Heart left ventricle (tissue), 16 donors: ENCODE data around the gene ZNF804B. TPM values are rescaled to one million over a fixed set of nuclear protein-coding genes. Genes with fewer than 3 reads are reported as not detected.

Source experiments
- ATAC-seq, 4 donors: fragments of 200-7000 bp; cut with Tn5 transposase; one replicate each; pipeline ENCODE4 v1.9.1; 2020 to 2022; ENCODE audit warnings: moderate library complexity in 4 of 4, mild to moderate bottlenecking in 3 of 4, moderate number of reproducible peaks in 1 of 4
- DNase-seq, 5 donors: peaks; one replicate each; pipeline ENCODE4 v3.0.0-alpha.2; 2020
- H3K27ac ChIP-seq, 12 donors: fragments of 200-600 bp; sonication (generic) in 4 of 12; one replicate each; pipeline versions ENCODE4 v1.5.0 to v1.8.0; 2016 to 2022; ENCODE audit warnings: mild to moderate bottlenecking in 2 of 12
- H3K27me3 ChIP-seq, 9 donors: fragments of 200-600 bp; sonication (generic) in 2 of 9; one replicate each; pipeline versions ENCODE4 v1.5.1 to v1.8.0; 2016 to 2022; ENCODE audit warnings: mild to moderate bottlenecking in 3 of 9
- H3K36me3 ChIP-seq, 9 donors: fragments of 200-600 bp; sonication (generic) in 2 of 9; one replicate each; pipeline versions ENCODE4 v1.5.0 to v1.8.0; 2018 to 2022; ENCODE audit warnings: mild to moderate bottlenecking in 2 of 9
- H3K4me1 ChIP-seq, 12 donors: fragments of 200-600 bp; sonication (generic) in 4 of 12; one replicate each; pipeline versions ENCODE4 v1.5.0 to v1.8.0; 2016 to 2022; ENCODE audit warnings: mild to moderate bottlenecking in 3 of 12
- H3K4me3 ChIP-seq, 12 donors: fragments of 200-600 bp; sonication (generic) in 4 of 12; one replicate each; pipeline versions ENCODE4 v1.5.0 to v1.8.0; 2017 to 2022; ENCODE audit warnings: mild to moderate bottlenecking in 9 of 12, moderate library complexity in 4 of 12
- H3K9me3 ChIP-seq, 12 donors: fragments of 200-600 bp; sonication (generic) in 4 of 12; one replicate each; pipeline versions ENCODE4 v1.5.0 to v1.8.0; 2016 to 2022; ENCODE audit warnings: mild to moderate bottlenecking in 1 of 12
- POLR2A ChIP-seq, 2 donors: fragments of 450-650 bp; IDR thresholded peaks; one replicate each; pipeline ENCODE4 v1.6.1; 2017; ENCODE audit warnings: antibody characterized with exemption in 2 of 2, mild to moderate bottlenecking in 2 of 2, moderate library complexity in 2 of 2
- WGBS, 4 donors: extraction: QIAGEN DNeasy Blood & Tissue Kit in 2 of 4; methylation state at CpG; one replicate each; pipeline versions ENCODE4 v1.1.5 to v1.1.7; 2013 to 2018; 5-methylcytosine and 5-hydroxymethylcytosine counted together
- intact Hi-C, 10 donors: fragments of 100-400 bp; cut with DNase I; formaldehyde crosslinking; loops; one replicate each; pipeline versions ENCODE4 v1.11.1 to v1.14.2; 2022
- polyA plus RNA-seq, 2 donors: library from polyadenylated mRNA; stranded (reverse); fragments of 200-250 nt; gene quantifications; one replicate each; pipeline ENCODE4 v1.2.3, GENCODE V29; 2013
- total RNA-seq, 9 donors: library from RNA; depleted of rRNA in 2 of 9; stranded (reverse); fragments of >200 nt in 2 of 9; fragmentation: NEBNext Ultra II Directional in 3 of 9; extraction: Animal tissue kit (Norgen Biotek cat#: 25700) in 3 of 9; gene quantifications; one replicate each; pipeline versions ENCODE4 v1.1.0 to v1.2.4, GENCODE V29; 2016 to 2023
- TF ChIP-seq, protein P1 (sequence below), 12 donors: fragments of 200-600 bp; sonication (generic) in 4 of 12; IDR thresholded peaks; one replicate each; pipeline versions ENCODE4 v1.5.0 to v1.8.0; 2018 to 2022; ENCODE audit warnings: antibody characterized with exemption in 12 of 12, mild to moderate bottlenecking in 5 of 12
- donor health status: ischemic (EF 13 %, LVEDD 7.1; RV severe dilation, severe dysfunction).
- donor health status: healthy with polysubstance abuse.
- donor health status: DM: no; HTN: yes; CAD: no.
- donor health status: DM: no; HTN: no; CAD: no.
- donor health status: ischemic (EF 25% LVEDD 6.9; RV normal size, moderate dysfunction).
- donor health status: ischemic (EF 25% LVEDD 5.7; RV mildly dilated, moderate dysfunction).
- donor health status: healthy.
- donor health status: DM: yes; HTN: yes; CAD: no.
- donor health status: ischemic (EF 35%, LVEDD 5.7; RV mildly dilated, moderate dysfunction).
- donor health status: nonischemic (EF 11% LVEDD 7.7; RV severe dilation, severe dysfunction).
- donor health status: DM: yes; HTN: yes; CAD: no.
- donor health status: PGD.
- donor health status: ischemic (EF 29% LVEDD 5.4; RV normal size, mild dysfunction).
- donor health status: nonischemic (EF 23%, LVEDD 6.1; RV moderate dilation, normal function).

Gene ZNF804B
- total and polyA plus RNA-seq, 11 donors = not detected

DNA sequence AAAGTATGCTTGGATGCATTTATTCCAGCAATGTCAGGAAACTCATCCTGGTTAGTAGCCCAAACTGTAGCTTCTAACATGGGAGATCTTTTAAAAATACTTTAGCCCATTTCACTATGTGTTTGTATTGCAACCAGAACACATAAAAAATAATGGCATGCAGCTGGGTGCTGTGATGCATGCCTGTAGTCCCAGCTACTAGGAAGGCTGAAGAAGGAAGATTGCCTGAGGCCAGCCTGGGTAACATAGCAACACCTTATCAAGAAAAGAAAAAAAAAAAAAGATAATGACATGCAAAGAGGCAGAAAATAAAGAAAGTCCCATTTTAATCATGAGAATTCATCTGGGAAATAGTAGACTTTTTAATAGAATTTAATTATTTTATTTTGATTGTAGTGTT, 553.1 kb downstream of the ZNF804B start:
- TF ChIP-seq POLR2A (IDR thresholded peaks at IDR 0.05) = no peak
- TF ChIP-seq, protein P1, sequence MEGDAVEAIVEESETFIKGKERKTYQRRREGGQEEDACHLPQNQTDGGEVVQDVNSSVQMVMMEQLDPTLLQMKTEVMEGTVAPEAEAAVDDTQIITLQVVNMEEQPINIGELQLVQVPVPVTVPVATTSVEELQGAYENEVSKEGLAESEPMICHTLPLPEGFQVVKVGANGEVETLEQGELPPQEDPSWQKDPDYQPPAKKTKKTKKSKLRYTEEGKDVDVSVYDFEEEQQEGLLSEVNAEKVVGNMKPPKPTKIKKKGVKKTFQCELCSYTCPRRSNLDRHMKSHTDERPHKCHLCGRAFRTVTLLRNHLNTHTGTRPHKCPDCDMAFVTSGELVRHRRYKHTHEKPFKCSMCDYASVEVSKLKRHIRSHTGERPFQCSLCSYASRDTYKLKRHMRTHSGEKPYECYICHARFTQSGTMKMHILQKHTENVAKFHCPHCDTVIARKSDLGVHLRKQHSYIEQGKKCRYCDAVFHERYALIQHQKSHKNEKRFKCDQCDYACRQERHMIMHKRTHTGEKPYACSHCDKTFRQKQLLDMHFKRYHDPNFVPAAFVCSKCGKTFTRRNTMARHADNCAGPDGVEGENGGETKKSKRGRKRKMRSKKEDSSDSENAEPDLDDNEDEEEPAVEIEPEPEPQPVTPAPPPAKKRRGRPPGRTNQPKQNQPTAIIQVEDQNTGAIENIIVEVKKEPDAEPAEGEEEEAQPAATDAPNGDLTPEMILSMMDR (IDR thresholded peaks at IDR 0.05) = no peak
- intact Hi-C loops = no loop called here
- no peak for ATAC-seq

GRCh38 chr7:89316584-89317251, 557.2 kb downstream of the ZNF804B start:
- Histone ChIP-seq H3K27ac (no peak overlapping the region), H3K27me3 (no peaks in the 10 kb centered on the region), H3K4me3 (no peak overlapping the region), H3K4me1 (no peaks in the 10 kb centered on the region), H3K9me3 (peaks cover 0 to 16% (median 1%) of the 10 kb centered on the region in 12 donors), H3K36me3 (no peaks in the 10 kb centered on the region)
- intact Hi-C loops = no loop called here
- no peak for ATAC-seq
- TF ChIP-seq, protein P1 (IDR thresholded peaks at IDR 0.05) = no peak
- TF ChIP-seq POLR2A (IDR thresholded peaks at IDR 0.05) = no peak
- WGBS, 4 donors = 58 to 70% (median 66%) methylated on average over 1 of the region's 1 CpG
- DNase-seq = no peak

More for the DNA sequence above, 553.1 kb downstream of the ZNF804B start:
- Histone ChIP-seq H3K36me3 (no peaks in the 10 kb centered on the region), H3K4me3 (no peak overlapping the region), H3K4me1 (no peaks in the 10 kb centered on the region), H3K27me3 (no peaks in the 10 kb centered on the region), H3K9me3 (peaks cover 0 to 4% (median 0%) of the 10 kb centered on the region in 12 donors), H3K27ac (no peak overlapping the region)
- no peak for DNase-seq

GRCh38 chr7:89332026-89332425, 572.5 kb downstream of the ZNF804B start:
- ATAC-seq (no peak), DNase-seq (no peak)
- H3K4me1 ChIP-seq = no peaks in the 10 kb centered on the region
- 56 to 62% (median 59%) methylated on average over 1 of the region's 1 CpG for WGBS, 4 donors
- no peak overlapping the region for H3K4me3 ChIP-seq
- H3K27me3 ChIP-seq = no peaks in the 10 kb centered on the region
- intact Hi-C loops = no loop called here
- H3K36me3 ChIP-seq = no peaks in the 10 kb centered on the region
- no peaks in the 10 kb centered on the region for H3K9me3 ChIP-seq
- H3K27ac ChIP-seq = no peak overlapping the region
- TF ChIP-seq POLR2A (IDR thresholded peaks at IDR 0.05) = no peak
- TF ChIP-seq, protein P1 (IDR thresholded peaks at IDR 0.05) = no peak

- WGBS, 4 donors = 45 to 65% (median 62%) methylated on average over 1 of the region's 1 CpG
- no peak for ATAC-seq
- no peaks in the 10 kb centered on the region for H3K27me3 ChIP-seq
- H3K4me1 ChIP-seq = no peaks in the 10 kb centered on the region
- H3K36me3 ChIP-seq = no peaks in the 10 kb centered on the region
- H3K9me3 ChIP-seq = no peaks in the 10 kb centered on the region
- no peak overlapping the region for H3K27ac ChIP-seq
- TF ChIP-seq POLR2A (IDR thresholded peaks at IDR 0.05) = no peak
- TF ChIP-seq, protein P1 (IDR thresholded peaks at IDR 0.05) = peak in 3 of 12 donors; percentile 24 to 30 (median 30)
- no peak for DNase-seq
- intact Hi-C loops = no loop called here
- no peak overlapping the region for H3K4me3 ChIP-seq
Observed at GRCh38 chr7:89334797-89335196, 575.3 kb downstream of the ZNF804B start.
